Activated CD4-positive, alpha-beta memory T cell treated with anti-CD3 and anti-CD28 coated beads, Interleukin-2, amount 10 ng/mL, durations not matched to agents 7 days and 5 days (primary cell): ENCODE data around the gene OGDH. TPM values are rescaled to one million over a fixed set of nuclear protein-coding genes. Genes with fewer than 3 reads are reported as not detected.

Experiments
- CTCF ChIA-PET: fragments of 350-600 bp; sonication (Branson Sonifier 250); formaldehyde crosslinking; loops from one replicate; lab custom pipeline; 2021; ENCODE audit warnings: antibody characterized with exemption, inconsistent platforms; lab: Charles Lee
- POLR2A ChIA-PET: fragments of 350-600 bp; sonication (Branson Sonifier 250); formaldehyde crosslinking; loops from one replicate; lab custom pipeline; 2021; ENCODE audit warnings: antibody characterized with exemption; lab: Charles Lee
- DNase-seq: peaks from one replicate; pipeline ENCODE4 v3.0.0-alpha.2; 2020
- H3K27ac Mint-ChIP-seq: one replicate; pipeline ENCODE4 v1.8.0; 2021; ENCODE audit warnings: mild to moderate bottlenecking, mixed read lengths
- H3K27me3 Mint-ChIP-seq: one replicate; pipeline ENCODE4 v1.8.0; 2021; ENCODE audit warnings: mixed read lengths
- H3K36me3 Mint-ChIP-seq: one replicate; pipeline ENCODE4 v1.8.0; 2021; ENCODE audit warnings: low read depth, mixed read lengths
- H3K4me1 Mint-ChIP-seq: one replicate; pipeline ENCODE4 v1.8.0; 2021; ENCODE audit warnings: mixed read lengths
- H3K4me3 Mint-ChIP-seq: one replicate; pipeline ENCODE4 v1.8.0; 2021; ENCODE audit warnings: mild to moderate bottlenecking, mixed read lengths
- H3K9me3 Mint-ChIP-seq: one replicate; pipeline ENCODE4 v1.8.0; 2021; ENCODE audit warnings: mixed read lengths
- total RNA-seq, 2 experiments: library from RNA; stranded (reverse); gene quantifications; one replicate each; pipeline ENCODE4 v1.2.3, GENCODE V29; 2021

The OGDH gene
- total RNA-seq, 2 experiments from 2014 or later, result 164 to 166 TPM

DNA sequence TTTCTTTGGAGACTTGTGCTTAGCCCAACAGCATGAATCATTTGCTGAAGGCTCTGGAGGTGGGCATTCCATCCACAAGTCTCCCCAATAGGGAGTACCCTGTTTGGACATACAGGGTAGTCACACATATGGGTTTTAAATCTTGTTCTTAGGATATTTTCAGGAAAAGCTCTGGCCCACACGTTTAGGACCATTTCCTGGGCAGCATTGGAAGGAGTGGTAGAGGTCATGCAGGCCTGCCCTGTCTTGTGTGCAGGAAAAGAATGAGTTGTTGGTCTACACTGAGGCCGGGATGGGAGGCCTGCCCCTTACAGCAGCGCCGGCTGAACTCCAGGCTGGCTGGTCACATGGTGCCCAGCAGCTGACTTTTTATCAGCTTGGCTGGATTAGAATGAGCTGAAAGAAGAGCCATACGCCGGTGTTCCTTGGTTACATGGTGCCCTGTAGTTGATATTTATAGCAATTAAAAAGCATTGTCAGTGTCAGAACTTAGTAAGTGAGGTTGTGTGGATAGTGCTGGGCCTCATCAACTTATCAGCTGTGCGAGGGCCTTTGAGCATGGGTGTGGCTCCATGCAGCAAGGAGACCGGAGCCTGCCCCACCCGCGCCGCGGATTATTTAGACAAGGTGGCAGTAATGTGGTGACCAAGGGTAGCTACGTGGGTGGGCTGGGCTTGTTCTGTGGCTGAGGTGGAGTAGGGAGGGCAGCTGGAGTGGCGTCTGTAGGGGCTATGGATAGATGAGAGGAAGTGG lies 28.6 kb downstream of the OGDH start:
- Mint-ChIP-seq H3K27me3 (no peaks in the 10 kb centered on the region), H3K27ac (peak overlapping the region; percentile 100), H3K9me3 (no peaks in the 10 kb centered on the region), H3K4me1 (peaks cover 100% of the 10 kb centered on the region), H3K36me3 (peaks cover 53% of the 10 kb centered on the region), H3K4me3 (peak overlapping the region; percentile 9)
- DNase-seq, result peak; percentile 59
- ChIA-PET POLR2A (interaction anchor here (0.8 to 20.3 kb wide), 11 partner anchors 19 to 344 kb away, joined by 3 to 1257 read pairs (median 20); partner anchors contain the start of genes DDX56, H2AZ2, MYO1G and OGDH), CTCF (interaction anchor here (1.1 to 3.3 kb wide), 5 partner anchors 11 to 222 kb away, joined by 3 to 13 read pairs (median 4); partner anchors contain the start of gene OGDH)

- Mint-ChIP-seq H3K4me1 (peaks cover 96% of the 10 kb centered on the region), H3K27me3 (no peaks in the 10 kb centered on the region), H3K27ac (peak overlapping the region; percentile 100), H3K4me3 (no peak overlapping the region), H3K36me3 (peaks cover 50% of the 10 kb centered on the region), H3K9me3 (no peaks in the 10 kb centered on the region)
- ChIA-PET CTCF (interaction anchor here (0.6 to 3.3 kb wide), 10 partner anchors 11 to 284 kb away, joined by 3 to 13 read pairs (median 4); partner anchors contain the start of genes OGDH and TMED4), POLR2A (interaction anchor here (1.5 to 20.3 kb wide), 8 partner anchors 19 to 342 kb away, joined by 4 to 1257 read pairs (median 52); partner anchors contain the start of genes DDX56, H2AZ2, MYO1G and OGDH)
- peak; percentile 19 for DNase-seq
Observed at GRCh38 chr7:44636041-44636584, 29.7 kb downstream of the OGDH start.

DNA sequence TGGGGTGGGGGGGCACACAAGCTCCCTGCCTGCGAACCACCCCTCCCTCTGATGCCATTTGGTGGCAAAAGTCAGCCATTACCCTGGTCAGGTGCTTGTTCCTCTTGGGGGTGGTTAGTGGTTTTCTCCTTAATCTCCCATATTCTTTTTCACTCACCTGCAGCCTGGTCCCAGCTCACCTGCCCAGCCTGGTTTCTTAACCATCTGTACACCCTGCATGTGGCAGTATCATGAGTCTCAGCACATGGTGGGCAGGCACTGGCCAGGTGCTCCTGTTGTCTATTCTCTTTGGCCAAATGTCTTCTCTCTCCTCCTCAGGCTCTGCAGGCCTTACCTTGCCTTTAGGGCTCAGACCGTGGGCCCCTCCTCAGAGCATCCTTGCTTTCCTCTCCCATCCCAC lies 30.5 kb downstream of the OGDH start:
- Mint-ChIP-seq H3K4me3 (no peak overlapping the region), H3K36me3 (peaks cover 49% of the 10 kb centered on the region), H3K9me3 (no peaks in the 10 kb centered on the region), H3K4me1 (peaks cover 95% of the 10 kb centered on the region), H3K27ac (peak overlapping the region; percentile 100), H3K27me3 (no peaks in the 10 kb centered on the region)
- DNase-seq, result peak; percentile 18
- ChIA-PET CTCF (interaction anchor here (0.6 to 2.1 kb wide), 9 partner anchors 12 to 283 kb away, joined by 3 to 5 read pairs (median 3); partner anchors contain the start of gene TMED4), POLR2A (interaction anchor here (3.5 to 20.3 kb wide), 7 partner anchors 20 to 342 kb away, joined by 15 to 1257 read pairs (median 70); partner anchors contain the start of genes DDX56, H2AZ2, MYO1G and OGDH)

DNA sequence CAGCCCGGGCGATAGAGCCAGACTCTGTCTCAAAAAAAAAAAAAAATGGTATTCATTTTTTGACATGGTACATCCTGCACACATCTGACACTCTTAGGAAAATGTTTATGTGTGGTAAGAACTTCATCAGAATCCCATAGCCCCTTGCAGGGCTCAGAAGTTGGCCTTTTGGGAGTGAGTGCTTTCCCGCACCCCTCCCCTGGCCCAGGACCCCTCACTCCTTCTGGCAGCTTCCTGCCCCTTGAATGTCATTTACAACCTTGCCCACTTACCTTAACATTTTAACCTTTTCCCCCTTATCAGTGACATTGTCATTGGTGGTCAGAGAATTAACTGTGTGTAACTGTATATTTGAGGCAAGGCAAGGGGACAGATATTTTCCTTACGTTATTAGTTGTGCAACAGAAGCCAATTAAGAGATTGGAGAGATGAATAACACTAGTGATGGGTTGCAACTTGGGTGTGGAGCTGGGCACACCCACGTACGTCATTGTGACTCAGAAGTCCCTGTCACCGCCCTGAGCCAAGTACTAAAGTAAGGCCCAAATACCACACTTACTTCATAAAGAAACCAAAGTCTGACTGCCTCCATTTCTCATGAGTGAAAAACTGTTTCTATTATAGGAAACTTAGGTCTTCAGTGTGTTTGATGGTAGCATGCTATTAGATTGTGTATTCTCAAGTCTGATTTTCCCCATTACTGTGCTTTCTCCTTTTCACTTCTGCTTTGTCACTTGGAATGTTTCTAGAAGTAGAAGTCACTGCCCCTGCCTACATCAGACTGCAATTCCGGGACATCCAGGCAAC lies 31.6 kb downstream of the OGDH start:
- ChIA-PET CTCF (interaction anchor here (1.2 to 3.5 kb wide), 9 partner anchors 11 to 56 kb away, joined by 3 to 22 read pairs (median 9); partner anchors contain the start of genes OGDH and TMED4), POLR2A (interaction anchor here (0.6 to 20.3 kb wide), 26 partner anchors 9 to 594 kb away, joined by 3 to 1257 read pairs (median 10); partner anchors contain the start of genes DBNL, DDX56, H2AZ2 and MYO1G)
- Mint-ChIP-seq H3K27ac (peak overlapping the region; percentile 100), H3K4me1 (peaks cover 88% of the 10 kb centered on the region), H3K4me3 (peak overlapping the region; percentile 73), H3K9me3 (no peaks in the 10 kb centered on the region), H3K27me3 (no peaks in the 10 kb centered on the region), H3K36me3 (peaks cover 52% of the 10 kb centered on the region)
- peak; percentile 87 for DNase-seq

DNA sequence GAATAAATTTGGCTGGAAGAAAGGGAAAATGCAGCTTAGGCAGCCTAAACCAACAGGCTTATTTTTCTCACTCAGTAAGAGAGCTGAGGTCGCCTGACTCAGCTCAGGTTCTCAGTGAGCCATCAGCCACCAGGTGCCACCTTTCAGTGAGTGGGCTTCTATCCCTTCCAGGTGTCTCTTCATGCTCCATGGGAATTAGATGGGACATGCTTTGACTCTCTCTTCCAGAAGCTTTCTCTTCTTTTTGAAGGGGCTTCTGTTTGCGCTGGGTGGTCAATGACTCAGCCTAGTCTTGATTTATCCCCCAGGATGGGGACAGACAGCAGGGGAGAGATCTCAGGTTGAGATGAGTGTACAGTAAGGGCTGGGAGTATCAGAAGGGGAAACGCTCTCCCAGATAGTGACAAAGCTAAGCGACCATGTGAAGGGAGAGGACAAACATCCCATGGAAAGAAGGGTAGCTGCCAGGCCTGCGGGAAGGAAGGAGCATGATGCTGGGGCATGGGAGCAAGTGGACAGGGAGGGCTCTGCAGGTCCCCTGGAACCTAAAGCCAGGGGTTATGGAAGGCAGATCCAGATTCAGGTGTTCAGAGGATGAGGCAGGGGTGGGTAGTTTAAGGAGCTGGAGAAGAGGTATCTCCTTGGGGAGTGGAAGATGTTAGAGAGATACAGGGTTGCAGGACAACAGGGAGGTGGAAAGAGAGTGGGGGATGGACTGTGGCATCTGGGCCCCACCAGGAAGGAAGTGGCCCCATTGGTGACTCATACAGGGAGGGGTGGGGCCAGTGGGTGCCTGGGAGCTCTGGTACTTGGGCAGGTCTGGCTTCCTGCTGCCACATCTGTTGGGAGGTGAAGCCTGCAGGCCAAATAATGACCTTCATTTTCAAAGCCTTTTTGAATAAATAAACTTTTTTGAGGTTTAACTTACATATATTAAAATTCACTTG lies 32.5 kb downstream of the OGDH start:
- peaks cover 52% of the 10 kb centered on the region for H3K36me3 Mint-ChIP-seq

GRCh38 chr7:44639671-44640321 lies 33.4 kb downstream of the OGDH start:
- peak overlapping the region; percentile 73 for H3K4me3 Mint-ChIP-seq
- ChIA-PET POLR2A (interaction anchor here (1.0 to 20.3 kb wide), 23 partner anchors 7 to 472 kb away, joined by 3 to 1257 read pairs (median 11); partner anchors contain the start of genes DDX56, H2AZ2, OGDH and PPIA), CTCF (interaction anchor here (0.6 to 3.5 kb wide), 11 partner anchors 8 to 207 kb away, joined by 3 to 22 read pairs (median 10); partner anchors contain the start of genes OGDH and TMED4)
- no peaks in the 10 kb centered on the region for H3K9me3 Mint-ChIP-seq
- peak overlapping the region; percentile 100 for H3K27ac Mint-ChIP-seq
- H3K4me1 Mint-ChIP-seq, result peaks cover 78% of the 10 kb centered on the region
- no peaks in the 10 kb centered on the region for H3K27me3 Mint-ChIP-seq
- peaks cover 52% of the 10 kb centered on the region for H3K36me3 Mint-ChIP-seq
- peak; percentile 29 for DNase-seq

More for the DNA sequence above, 32.5 kb downstream of the OGDH start:
- Mint-ChIP-seq H3K4me3 (peak overlapping the region; percentile 73), H3K27ac (peak overlapping the region; percentile 100), H3K9me3 (no peaks in the 10 kb centered on the region), H3K27me3 (no peaks in the 10 kb centered on the region), H3K4me1 (peaks cover 83% of the 10 kb centered on the region)
- CTCF ChIA-PET, result interaction anchor here (0.6 to 3.5 kb wide), 9 partner anchors 12 to 57 kb away, joined by 3 to 22 read pairs (median 9); partner anchors contain the start of genes OGDH and TMED4
- DNase-seq, result peak; percentile 93
- POLR2A ChIA-PET, result interaction anchor here (0.8 to 20.3 kb wide), 31 partner anchors 8 to 595 kb away, joined by 3 to 1257 read pairs (median 7); partner anchors contain the start of genes DBNL, DDX56, H2AZ2 and MYO1G

GRCh38 chr7:44643206-44643605 lies 36.8 kb downstream of the OGDH start:
- Mint-ChIP-seq H3K36me3 (peaks cover 58% of the 10 kb centered on the region), H3K4me1 (peaks cover 47% of the 10 kb centered on the region), H3K4me3 (no peak overlapping the region), H3K27ac (peak overlapping the region; percentile 6), H3K9me3 (no peaks in the 10 kb centered on the region), H3K27me3 (no peaks in the 10 kb centered on the region)
- CTCF ChIA-PET, result no interaction called here
- peak; percentile 9 for DNase-seq
- POLR2A ChIA-PET, result interaction anchor here (20.3 kb wide), 1 partner anchor 28 kb away, joined by 1257 read pairs; the partner anchor contains the start of gene OGDH

DNA sequence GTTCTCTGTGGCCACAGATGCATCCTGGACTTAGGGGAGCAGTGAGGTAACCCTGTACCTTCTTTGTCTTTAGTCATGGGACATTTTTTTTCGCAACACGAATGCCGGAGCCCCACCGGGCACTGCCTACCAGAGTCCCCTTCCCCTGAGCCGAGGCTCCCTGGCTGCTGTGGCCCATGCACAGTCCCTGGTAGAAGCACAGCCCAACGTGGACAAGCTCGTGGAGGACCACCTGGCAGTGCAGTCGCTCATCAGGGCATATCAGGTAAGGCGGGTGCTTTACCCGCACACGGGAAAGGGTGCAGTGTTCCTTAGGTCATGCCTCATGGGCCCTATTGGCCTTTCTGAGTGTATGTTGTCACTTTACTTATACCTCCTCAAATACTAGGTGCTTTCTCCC lies 38.8 kb downstream of the OGDH start:
- H3K36me3 Mint-ChIP-seq, result peaks cover 65% of the 10 kb centered on the region
- DNase-seq, result no peak
- peaks cover 27% of the 10 kb centered on the region for H3K4me1 Mint-ChIP-seq
- CTCF ChIA-PET, result interaction anchor here (1.0 kb wide), 1 partner anchor 39 kb away, joined by 4 read pairs; the partner anchor contains the start of gene OGDH
- H3K27ac Mint-ChIP-seq, result no peak overlapping the region
- no peak overlapping the region for H3K4me3 Mint-ChIP-seq
- no peaks in the 10 kb centered on the region for H3K27me3 Mint-ChIP-seq
- H3K9me3 Mint-ChIP-seq, result no peaks in the 10 kb centered on the region
- POLR2A ChIA-PET, result no interaction called here

DNA sequence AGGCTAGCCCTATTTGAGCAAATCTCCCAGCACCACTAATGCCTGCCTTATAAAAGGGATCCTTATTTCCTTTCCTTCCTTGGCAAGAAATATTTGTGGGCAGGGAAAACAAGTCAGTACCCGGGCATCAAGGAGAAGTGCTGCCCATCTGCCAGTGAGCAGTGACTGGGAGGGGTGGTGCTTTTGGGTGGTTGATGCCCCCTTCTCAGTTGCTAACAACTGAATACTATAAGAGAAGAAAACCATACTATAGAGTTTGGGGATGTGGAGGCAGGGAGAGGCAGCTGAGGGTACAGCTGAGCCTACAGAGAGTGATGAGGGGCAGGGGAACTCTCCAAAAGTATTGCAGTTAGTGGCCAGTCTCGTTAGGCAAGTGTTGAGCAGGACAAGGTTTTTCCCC lies 39.3 kb downstream of the OGDH start:
- no peaks in the 10 kb centered on the region for H3K27me3 Mint-ChIP-seq
- H3K9me3 Mint-ChIP-seq, result no peaks in the 10 kb centered on the region
- peak overlapping the region; percentile 55 for H3K27ac Mint-ChIP-seq
- H3K4me1 Mint-ChIP-seq, result peaks cover 22% of the 10 kb centered on the region
- peaks cover 65% of the 10 kb centered on the region for H3K36me3 Mint-ChIP-seq
- ChIA-PET POLR2A (no interaction called here), CTCF (no interaction called here)
- H3K4me3 Mint-ChIP-seq, result no peak overlapping the region
- no peak for DNase-seq

DNA sequence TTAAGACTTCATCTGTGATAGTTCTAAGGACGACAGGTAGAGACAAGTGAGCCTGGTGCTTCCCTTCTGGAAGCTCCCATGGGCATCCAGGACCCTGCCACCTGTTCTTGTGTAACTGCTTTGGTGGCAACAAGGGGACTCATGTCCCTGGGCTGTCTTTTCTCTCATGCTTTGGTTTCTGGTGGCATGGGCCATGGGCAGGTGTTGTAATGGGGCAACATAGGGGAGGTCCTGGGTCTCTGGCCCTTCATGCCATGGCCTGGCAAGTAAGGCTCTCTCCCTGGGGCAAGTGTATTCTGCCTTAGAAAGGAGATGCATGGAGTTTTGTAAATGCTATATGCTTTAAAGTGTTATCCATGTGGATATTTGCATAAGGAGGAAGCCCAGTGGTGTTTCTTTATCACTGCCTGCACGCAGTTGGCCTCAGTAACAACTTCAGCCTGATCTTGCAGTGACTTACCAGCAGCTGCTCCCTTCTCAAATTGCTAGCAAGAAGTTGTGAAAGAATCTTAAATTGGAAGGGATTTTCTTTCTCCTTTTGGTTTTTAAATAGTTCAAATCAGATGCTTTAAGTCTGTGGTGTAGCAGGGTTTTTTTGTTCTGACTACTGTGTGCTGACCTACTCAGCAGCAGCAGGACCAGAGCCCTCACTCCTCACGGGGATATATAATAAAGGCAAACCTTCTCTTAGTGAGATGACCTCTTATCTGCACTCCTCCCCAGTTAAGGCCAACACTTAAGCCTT lies 39.9 kb downstream of the OGDH start:
- peaks cover 72% of the 10 kb centered on the region for H3K36me3 Mint-ChIP-seq
- peaks cover 21% of the 10 kb centered on the region for H3K4me1 Mint-ChIP-seq

More for the DNA sequence above, 39.9 kb downstream of the OGDH start:
- H3K27me3 Mint-ChIP-seq, result no peaks in the 10 kb centered on the region
- no peak for DNase-seq
- POLR2A ChIA-PET, result interaction anchor here (2.3 kb wide), 1 partner anchor 8 kb away, joined by 12 read pairs; no protein-coding TSS in a partner anchor
- no peaks in the 10 kb centered on the region for H3K9me3 Mint-ChIP-seq
- H3K4me3 Mint-ChIP-seq, result no peak overlapping the region
- CTCF ChIA-PET, result no interaction called here
- H3K27ac Mint-ChIP-seq, result peak overlapping the region; percentile 40
